SK-N-MC (cell line): ENCODE results near the gene LSM4.
A peak's percentile ranks its signal among the peaks of the same experiment; 100 is the strongest.

ENCODE experiments used
- DNase-seq: peaks from one replicate; pipeline ENCODE4 v3.0.0-alpha.2; 2011; ENCODE audit warnings: low read depth, low spot score
- H3K27ac ChIP-seq: fragments of 200-600 bp; sonication (generic); 2 replicates; pipeline ENCODE4 v1.5.1; 2016; ENCODE audit warnings: mixed run types
- H3K36me3 ChIP-seq: fragments of 200-600 bp; sonication (generic); 2 replicates; pipeline ENCODE4 v1.6.1; 2017; ENCODE audit warnings: antibody characterized with exemption, low read length, mixed read lengths; ENCODE audit not compliant: insufficient read depth
- H3K4me3 ChIP-seq: fragments of 200-600 bp; sonication (generic); 2 replicates; pipeline ENCODE4 v1.5.1; 2016
- H3K9ac ChIP-seq: fragments of 200-600 bp; sonication (generic); 2 replicates; pipeline ENCODE4 v1.8.0; 2017; ENCODE audit warnings: mixed run types, mixed read lengths; ENCODE audit not compliant: insufficient read length
- H3K9me3 ChIP-seq: fragments of 200-600 bp; sonication (generic); 2 replicates; pipeline ENCODE4 v1.6.1; 2017; ENCODE audit warnings: low read depth, mild to moderate bottlenecking, antibody characterized with exemption, low read length, moderate library complexity, mixed read lengths
- EZH2 ChIP-seq: fragments of 200-600 bp; sonication (generic); IDR thresholded peaks from one replicate; pipeline ENCODE4 v1.6.1; 2017; ENCODE audit warnings: antibody characterized with exemption
- FOXP2 ChIP-seq: optimal IDR thresholded peaks from 2 replicates; pipeline ENCODE3; 2011; ENCODE audit warnings: mild to moderate bottlenecking, moderate library complexity; ENCODE audit not compliant: insufficient read depth; ENCODE audit errors: extremely low read length, control extremely low read depth
- POLR2AphosphoS5 ChIP-seq: IDR thresholded peaks from 2 replicates; pipeline ENCODE4 v1.6.1; 2012; ENCODE audit warnings: mild to moderate bottlenecking, low read depth, low read length, borderline replicate concordance

The LSM4 gene

GRCh38 chr19:18304208-18304457, 18.7 kb downstream of the LSM4 start:
- TF ChIP-seq EZH2 (no peak), POLR2AphosphoS5 (no peak), FOXP2 (no peak)
- no peak for DNase-seq
- Histone ChIP-seq H3K4me3 (no peak overlapping the region), H3K27ac (no peak overlapping the region), H3K36me3 (peaks cover 8% of the 10 kb centered on the region), H3K9me3 (no peaks in the 10 kb centered on the region), H3K9ac (no peak overlapping the region)

DNA sequence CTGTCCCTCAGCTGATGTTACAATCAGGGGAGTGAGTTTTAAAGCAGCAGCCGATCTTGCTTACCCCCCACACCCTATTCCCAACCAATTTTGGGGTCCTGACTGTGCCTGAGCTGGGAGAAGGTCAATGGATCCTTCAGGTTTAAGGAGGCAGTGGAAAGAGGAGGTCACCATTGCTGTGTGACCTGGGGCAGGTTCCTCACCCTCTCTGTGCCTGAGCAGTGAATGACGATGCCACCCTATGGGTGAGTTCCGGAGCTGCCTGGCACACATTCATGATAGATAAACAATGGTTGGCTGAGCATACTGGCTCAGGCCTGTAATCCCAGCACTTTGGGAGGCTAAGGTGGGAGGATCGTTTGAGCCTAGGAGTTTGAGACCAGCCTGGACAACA, 21.2 kb downstream of the LSM4 start:
- no peak overlapping the region for H3K4me3 ChIP-seq
- H3K36me3 ChIP-seq, result no peaks in the 10 kb centered on the region; the same call in 1 of the 2 replicates
- H3K27ac ChIP-seq, result no peak overlapping the region
- no peak overlapping the region for H3K9ac ChIP-seq
- TF ChIP-seq POLR2AphosphoS5 (no peak), EZH2 (no peak), FOXP2 (no peak)
- H3K9me3 ChIP-seq, result no peaks in the 10 kb centered on the region
- no peak for DNase-seq

GRCh38 chr19:18300930-18301717, 21.8 kb downstream of the LSM4 start:
- H3K27ac ChIP-seq, result no peak overlapping the region
- H3K4me3 ChIP-seq, result no peak overlapping the region
- no peak for DNase-seq
- TF ChIP-seq POLR2AphosphoS5, result no peak
- TF ChIP-seq FOXP2, result no peak
- no peak for TF ChIP-seq EZH2
- no peaks in the 10 kb centered on the region for H3K9me3 ChIP-seq
- H3K9ac ChIP-seq, result no peak overlapping the region
- no peaks in the 10 kb centered on the region for H3K36me3 ChIP-seq

DNA sequence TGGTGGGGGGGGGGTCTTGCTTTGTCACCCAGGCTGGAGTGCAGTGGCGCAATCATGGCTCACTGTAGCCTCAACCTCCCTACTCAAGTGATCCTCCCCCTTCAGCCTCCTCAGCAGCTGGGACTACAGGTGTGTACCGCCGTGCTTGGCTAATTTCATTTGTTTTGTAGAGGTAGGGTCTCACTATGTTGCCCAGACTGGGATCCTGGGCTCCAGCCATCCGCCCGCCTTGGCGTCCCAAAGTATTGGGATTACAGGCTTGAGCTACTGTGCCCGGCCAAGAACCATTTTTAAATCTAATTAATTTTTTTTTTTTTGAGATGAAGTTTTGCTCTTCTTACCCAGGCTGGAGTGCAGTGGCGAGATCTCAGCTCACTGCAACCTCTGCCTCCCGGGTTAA, 23.2 kb downstream of the LSM4 start:
- no peak for DNase-seq
- TF ChIP-seq POLR2AphosphoS5 (no peak), FOXP2 (no peak), EZH2 (no peak)
- H3K4me3 ChIP-seq, result no peak overlapping the region
- H3K36me3 ChIP-seq, result no peaks in the 10 kb centered on the region
- H3K27ac ChIP-seq, result no peak overlapping the region
- H3K9me3 ChIP-seq, result no peaks in the 10 kb centered on the region
- no peak overlapping the region for H3K9ac ChIP-seq

DNA sequence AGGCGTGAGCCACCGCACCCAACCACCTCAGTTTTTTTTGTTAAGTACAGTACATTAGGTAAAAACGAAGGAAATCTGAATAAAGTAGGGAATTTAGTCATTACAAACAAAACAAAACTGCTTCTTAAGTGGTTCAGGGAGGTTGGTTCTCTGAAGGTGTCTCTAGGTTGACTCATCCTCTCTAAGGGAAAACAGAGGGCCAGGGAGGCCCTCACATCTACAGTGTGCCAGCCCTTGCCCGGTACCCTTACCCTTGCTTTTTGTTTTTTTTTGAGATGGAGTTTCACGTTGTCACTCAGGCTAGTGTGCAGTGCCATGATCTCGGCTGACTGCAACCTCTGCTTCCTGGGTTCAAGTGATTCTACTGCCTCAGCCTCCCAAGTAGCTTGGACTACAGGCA, 24.3 kb downstream of the LSM4 start:
- Histone ChIP-seq H3K9me3 (no peaks in the 10 kb centered on the region), H3K4me3 (no peak overlapping the region), H3K9ac (no peak overlapping the region), H3K36me3 (no peaks in the 10 kb centered on the region), H3K27ac (no peak overlapping the region)
- TF ChIP-seq EZH2 (no peak), POLR2AphosphoS5 (no peak), FOXP2 (no peak)
- no peak for DNase-seq

DNA sequence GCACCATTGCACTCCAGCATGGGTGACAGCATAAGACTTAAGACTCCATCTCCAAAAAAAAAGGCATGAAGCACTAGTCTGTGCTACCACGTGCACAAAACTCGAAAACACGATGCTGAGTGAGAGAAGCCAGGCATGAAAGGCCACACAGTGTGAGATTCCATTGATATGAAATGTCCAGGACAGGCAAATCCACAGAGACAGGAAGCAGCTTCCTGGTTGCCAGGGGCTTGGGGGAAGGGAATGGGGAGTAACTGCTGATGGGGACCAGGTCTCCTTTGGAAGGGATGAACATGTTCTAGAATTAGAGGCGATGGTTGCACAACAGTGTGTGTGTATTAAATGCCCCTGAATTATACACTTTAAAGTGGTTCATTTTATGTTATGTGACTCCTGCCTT, 25.6 kb downstream of the LSM4 start:
- H3K9ac ChIP-seq, result no peak overlapping the region
- DNase-seq, result no peak
- no peaks in the 10 kb centered on the region for H3K9me3 ChIP-seq
- no peak overlapping the region for H3K4me3 ChIP-seq
- TF ChIP-seq EZH2, result no peak
- TF ChIP-seq POLR2AphosphoS5, result no peak
- no peak for TF ChIP-seq FOXP2
- no peak overlapping the region for H3K27ac ChIP-seq
- H3K36me3 ChIP-seq, result no peaks in the 10 kb centered on the region

DNA sequence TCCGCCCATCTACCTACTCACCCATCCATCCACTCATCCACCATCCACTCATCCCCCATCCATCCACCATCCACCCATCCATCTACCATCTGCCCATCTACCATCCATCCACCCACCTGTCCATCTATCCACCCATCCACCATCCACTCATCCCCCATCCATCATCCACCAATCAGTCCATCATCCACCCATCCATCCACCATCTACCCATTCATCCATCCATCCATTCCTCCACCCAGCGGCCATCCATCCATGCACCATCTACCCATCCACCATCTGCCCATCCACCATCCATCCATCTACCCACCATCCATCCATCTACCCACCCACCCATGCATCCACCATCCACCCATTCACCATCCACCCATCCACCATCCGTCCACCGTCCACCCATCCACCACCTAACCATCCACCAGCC, 27.8 kb downstream of the LSM4 start:
- no peaks in the 10 kb centered on the region for H3K36me3 ChIP-seq
- no peak for TF ChIP-seq POLR2AphosphoS5
- no peak for TF ChIP-seq FOXP2
- no peak for DNase-seq
- H3K4me3 ChIP-seq, result no peak overlapping the region
- H3K9me3 ChIP-seq, result no peaks in the 10 kb centered on the region
- no peak overlapping the region for H3K9ac ChIP-seq
- H3K27ac ChIP-seq, result no peak overlapping the region

- Histone ChIP-seq H3K27ac (no peak overlapping the region), H3K9ac (no peak overlapping the region), H3K4me3 (no peak overlapping the region), H3K9me3 (no peaks in the 10 kb centered on the region), H3K36me3 (no peaks in the 10 kb centered on the region)
- TF ChIP-seq FOXP2 (no peak), POLR2AphosphoS5 (no peak), EZH2 (no peak)
- DNase-seq, result no peak
These were observed 28.4 kb downstream of the LSM4 start for GRCh38 chr19:18294467-18294864.

GRCh38 chr19:18293642-18294466, 29.0 kb downstream of the LSM4 start:
- Histone ChIP-seq H3K4me3 (no peak overlapping the region), H3K9me3 (no peaks in the 10 kb centered on the region), H3K27ac (peak overlapping the region; percentile 94; the same call in 1 of the 2 replicates), H3K9ac (no peak overlapping the region), H3K36me3 (no peaks in the 10 kb centered on the region)
- no peak for DNase-seq
- no peak for TF ChIP-seq FOXP2
- TF ChIP-seq EZH2, result no peak
- no peak for TF ChIP-seq POLR2AphosphoS5
